ENCODE data around the gene MCF2L2.
"Not testable (repeated sequence)": the region's sequence is repeated elsewhere in the genome, so short reads cannot be mapped to it uniquely, and the experiment has no call there.

The MCF2L2 gene

GRCh38 chr3:183249006-183249718 lies 179.3 kb downstream of the MCF2L2 start:
- peaks cover 9% of the 10 kb centered on the region for H3K4me1 Mint-ChIP-seq (ENCODE audit: low read depth)
- no peaks in the 10 kb centered on the region for H3K9me3 Mint-ChIP-seq
- no peak overlapping the region for H3K4me3 Mint-ChIP-seq
- H3K27me3 Mint-ChIP-seq = peaks cover 4% of the 10 kb centered on the region
- H3K36me3 Mint-ChIP-seq (ENCODE audit: low read depth) = no peaks in the 10 kb centered on the region
- DNase-seq = no peak
- no peak overlapping the region for H3K27ac Mint-ChIP-seq

GRCh38 chr3:183247011-183247589 lies 181.3 kb downstream of the MCF2L2 start:
- no peaks in the 10 kb centered on the region for H3K27me3 Mint-ChIP-seq
- peaks cover 5% of the 10 kb centered on the region for H3K4me1 Mint-ChIP-seq (ENCODE audit: low read depth)
- H3K4me3 Mint-ChIP-seq = no peak overlapping the region
- peaks cover 14% of the 10 kb centered on the region for H3K9me3 Mint-ChIP-seq
- H3K27ac Mint-ChIP-seq = no peak overlapping the region
- peaks cover 6% of the 10 kb centered on the region for H3K36me3 Mint-ChIP-seq (ENCODE audit: low read depth)
- DNase-seq = no peak

GRCh38 chr3:183244981-183245476 lies 183.4 kb downstream of the MCF2L2 start:
- Mint-ChIP-seq H3K4me1 (ENCODE audit: low read depth) (peaks cover 5% of the 10 kb centered on the region), H3K9me3 (peaks cover 25% of the 10 kb centered on the region), H3K27me3 (no peaks in the 10 kb centered on the region), H3K36me3 (ENCODE audit: low read depth) (peaks cover 12% of the 10 kb centered on the region), H3K27ac (no peak overlapping the region), H3K4me3 (no peak overlapping the region)
- no peak for DNase-seq

GRCh38 chr3:183244219-183244618 lies 184.2 kb downstream of the MCF2L2 start:
- Mint-ChIP-seq H3K36me3 (ENCODE audit: low read depth) (peaks cover 12% of the 10 kb centered on the region), H3K4me1 (ENCODE audit: low read depth) (peaks cover 5% of the 10 kb centered on the region), H3K27me3 (no peaks in the 10 kb centered on the region), H3K27ac (no peak overlapping the region), H3K9me3 (peaks cover 25% of the 10 kb centered on the region), H3K4me3 (no peak overlapping the region)
- DNase-seq = no peak

GRCh38 chr3:183242431-183242830 lies 186.0 kb downstream of the MCF2L2 start:
- Mint-ChIP-seq H3K9me3 (peaks cover 25% of the 10 kb centered on the region), H3K27me3 (no peaks in the 10 kb centered on the region), H3K36me3 (ENCODE audit: low read depth) (peaks cover 12% of the 10 kb centered on the region), H3K27ac (no peak overlapping the region), H3K4me1 (ENCODE audit: low read depth) (peaks cover 5% of the 10 kb centered on the region), H3K4me3 (no peak overlapping the region)
- no peak for DNase-seq

- no peak for DNase-seq
- H3K27ac Mint-ChIP-seq = no peak overlapping the region
- H3K9me3 Mint-ChIP-seq = peaks cover 25% of the 10 kb centered on the region
- H3K27me3 Mint-ChIP-seq = no peaks in the 10 kb centered on the region
- H3K4me3 Mint-ChIP-seq = no peak overlapping the region
- peaks cover 1% of the 10 kb centered on the region for H3K4me1 Mint-ChIP-seq (ENCODE audit: low read depth)
- H3K36me3 Mint-ChIP-seq (ENCODE audit: low read depth) = peaks cover 12% of the 10 kb centered on the region
These were observed 189.4 kb downstream of the MCF2L2 start for GRCh38 chr3:183239046-183239445.

- H3K27ac Mint-ChIP-seq = no peak overlapping the region
- no peaks in the 10 kb centered on the region for H3K9me3 Mint-ChIP-seq
- H3K27me3 Mint-ChIP-seq = no peaks in the 10 kb centered on the region
- H3K36me3 Mint-ChIP-seq (ENCODE audit: low read depth) = no peaks in the 10 kb centered on the region
- DNase-seq = no peak
- H3K4me3 Mint-ChIP-seq = no peak overlapping the region
- H3K4me1 Mint-ChIP-seq (ENCODE audit: low read depth) = peaks cover 4% of the 10 kb centered on the region
These were observed 194.5 kb downstream of the MCF2L2 start for GRCh38 chr3:183233966-183234365.

GRCh38 chr3:183230826-183231225 lies 197.6 kb downstream of the MCF2L2 start:
- no peaks in the 10 kb centered on the region for H3K36me3 Mint-ChIP-seq (ENCODE audit: low read depth)
- no peak overlapping the region for H3K27ac Mint-ChIP-seq
- no peaks in the 10 kb centered on the region for H3K27me3 Mint-ChIP-seq
- DNase-seq = no peak
- peaks cover 22% of the 10 kb centered on the region for H3K4me1 Mint-ChIP-seq (ENCODE audit: low read depth)
- H3K4me3 Mint-ChIP-seq = no peak overlapping the region
- H3K9me3 Mint-ChIP-seq = no peaks in the 10 kb centered on the region

- not testable (repeated sequence) for DNase-seq; H3K9me3 Mint-ChIP-seq; H3K4me3 Mint-ChIP-seq; H3K27me3 Mint-ChIP-seq; H3K36me3 Mint-ChIP-seq (ENCODE audit: low read depth); H3K27ac Mint-ChIP-seq
- peaks cover 26% of the 10 kb centered on the region for H3K4me1 Mint-ChIP-seq (ENCODE audit: low read depth)
These were observed 198.2 kb downstream of the MCF2L2 start for GRCh38 chr3:183230251-183230650.

GRCh38 chr3:183229178-183229577 lies 199.2 kb downstream of the MCF2L2 start:
- Mint-ChIP-seq H3K4me1 (ENCODE audit: low read depth) (peaks cover 37% of the 10 kb centered on the region), H3K4me3 (no peak overlapping the region), H3K27me3 (no peaks in the 10 kb centered on the region), H3K9me3 (no peaks in the 10 kb centered on the region), H3K36me3 (ENCODE audit: low read depth) (no peaks in the 10 kb centered on the region), H3K27ac (no peak overlapping the region)
- no peak for DNase-seq

GRCh38 chr3:183227586-183227985 lies 200.8 kb downstream of the MCF2L2 start:
- peak overlapping the region; percentile 85 for H3K27ac Mint-ChIP-seq
- no peaks in the 10 kb centered on the region for H3K36me3 Mint-ChIP-seq (ENCODE audit: low read depth)
- H3K4me3 Mint-ChIP-seq = no peak overlapping the region
- H3K4me1 Mint-ChIP-seq (ENCODE audit: low read depth) = peaks cover 47% of the 10 kb centered on the region
- no peak for DNase-seq
- H3K27me3 Mint-ChIP-seq = no peaks in the 10 kb centered on the region
- H3K9me3 Mint-ChIP-seq = no peaks in the 10 kb centered on the region

GRCh38 chr3:183226333-183226890 lies 202.0 kb downstream of the MCF2L2 start:
- no peak overlapping the region for H3K4me3 Mint-ChIP-seq
- H3K27ac Mint-ChIP-seq = no peak overlapping the region
- no peaks in the 10 kb centered on the region for H3K36me3 Mint-ChIP-seq (ENCODE audit: low read depth)
- no peaks in the 10 kb centered on the region for H3K9me3 Mint-ChIP-seq
- no peak for DNase-seq
- H3K27me3 Mint-ChIP-seq = no peaks in the 10 kb centered on the region
- H3K4me1 Mint-ChIP-seq (ENCODE audit: low read depth) = peaks cover 48% of the 10 kb centered on the region

GRCh38 chr3:183224180-183224970 lies 204.0 kb downstream of the MCF2L2 start:
- no peaks in the 10 kb centered on the region for H3K27me3 Mint-ChIP-seq
- peak overlapping the region; percentile 48 for H3K4me3 Mint-ChIP-seq
- no peaks in the 10 kb centered on the region for H3K9me3 Mint-ChIP-seq
- peak overlapping the region; percentile 62 for H3K27ac Mint-ChIP-seq
- DNase-seq = peak; percentile 55
- H3K36me3 Mint-ChIP-seq (ENCODE audit: low read depth) = no peaks in the 10 kb centered on the region
- peaks cover 51% of the 10 kb centered on the region for H3K4me1 Mint-ChIP-seq (ENCODE audit: low read depth)

GRCh38 chr3:183222631-183223235 lies 205.7 kb downstream of the MCF2L2 start:
- no peak for DNase-seq
- Mint-ChIP-seq H3K27ac (no peak overlapping the region), H3K9me3 (no peaks in the 10 kb centered on the region), H3K36me3 (ENCODE audit: low read depth) (no peaks in the 10 kb centered on the region), H3K27me3 (no peaks in the 10 kb centered on the region), H3K4me3 (no peak overlapping the region), H3K4me1 (ENCODE audit: low read depth) (peaks cover 56% of the 10 kb centered on the region)

Measured in activated T-cell treated with anti-CD3 and anti-CD28 coated beads, Interleukin-2, amount 50 U/mL, for 24 hours (primary cell).